Posterior cingulate gyrus (tissue), 11 donors: Measurements from ENCODE around the gene OR5A1.

ENCODE experiments used
- DNase-seq, 10 donors: peaks; one replicate each; pipeline versions ENCODE4 v3.0.0 to v3.0.0-alpha.2; 2020 to 2021; ENCODE audit warnings: mixed read lengths in 3 of 10
- intact Hi-C: fragments of 100-400 bp; cut with DNase I; formaldehyde crosslinking; loops from one replicate; pipeline ENCODE4 v1.15.1; 2023

OR5A1 gene

GRCh38 chr11:59473015-59473414, 36.7 kb downstream of the OR5A1 start, which contains the start of gene OR4D10:
Gene OR4D10, plus strand, starts transcription at chr11:59473315. Its CDS starts 4,115 bp downstream, at chr11:59477430.
- no peak for DNase-seq
- intact Hi-C loops, result no loop called here

- intact Hi-C loops, result no loop called here
- DNase-seq, result no peak
These were observed 38.9 kb downstream of the OR5A1 start for GRCh38 chr11:59475176-59475575.

- intact Hi-C loops, result no loop called here
- no peak for DNase-seq
These were observed 43.6 kb downstream of the OR5A1 start for GRCh38 chr11:59479906-59480305.

- intact Hi-C loops, result no loop called here
- no peak for DNase-seq
These were observed 44.1 kb downstream of the OR5A1 start for GRCh38 chr11:59480359-59480758.
